Vagina (tissue), 2 donors: ENCODE results near the gene DBT.

ENCODE experiments used
- POLR2A ChIP-seq, 2 donors: fragments of 450-650 bp; IDR thresholded peaks; one replicate each; pipeline ENCODE4 v1.6.1; 2017; ENCODE audit warnings: antibody characterized with exemption in 2 of 2, mild to moderate bottlenecking in 2 of 2, moderate library complexity in 2 of 2
- POLR2AphosphoS5 ChIP-seq, 2 donors: sonication (generic); formaldehyde crosslinking; IDR thresholded peaks; one replicate each; pipeline ENCODE4 v1.9.0; 2017; ENCODE audit warnings: antibody characterized with exemption in 2 of 2, mild to moderate bottlenecking in 2 of 2, low read depth in 1 of 2; ENCODE audit not compliant: insufficient read depth in 1 of 2
- TF ChIP-seq, protein P1 (sequence below), 3 experiments: fragments of 450-650 bp in 2 of 3; fragments of 200-600 bp in 1 of 3; sonication (generic) in 1 of 3; IDR thresholded peaks; one replicate each; pipeline ENCODE4 v1.5.1; 2017 to 2019; ENCODE audit warnings: antibody characterized with exemption in 3 of 3, mild to moderate bottlenecking in 2 of 3, moderate library complexity in 2 of 3

DNA sequence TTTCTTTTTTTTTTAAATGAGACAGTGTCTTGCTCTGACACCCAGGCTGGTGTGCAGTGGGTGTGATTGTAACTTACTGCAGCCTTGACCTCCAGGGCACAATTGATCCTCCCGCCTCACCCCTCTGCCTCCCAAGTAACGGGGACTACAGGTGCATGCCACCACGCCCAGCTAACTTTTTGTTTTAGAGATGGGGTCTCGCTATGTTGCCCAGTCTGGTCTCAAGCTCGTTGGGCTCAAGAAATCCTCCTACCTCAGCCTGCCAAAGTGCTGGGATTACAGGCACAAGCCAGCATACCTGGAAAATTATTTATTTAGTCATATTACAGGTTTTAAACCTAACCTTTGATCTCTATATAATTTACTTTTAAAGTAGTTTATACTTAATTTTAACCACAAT, 84.9 kb downstream of the DBT start:
- TF ChIP-seq, protein P1, sequence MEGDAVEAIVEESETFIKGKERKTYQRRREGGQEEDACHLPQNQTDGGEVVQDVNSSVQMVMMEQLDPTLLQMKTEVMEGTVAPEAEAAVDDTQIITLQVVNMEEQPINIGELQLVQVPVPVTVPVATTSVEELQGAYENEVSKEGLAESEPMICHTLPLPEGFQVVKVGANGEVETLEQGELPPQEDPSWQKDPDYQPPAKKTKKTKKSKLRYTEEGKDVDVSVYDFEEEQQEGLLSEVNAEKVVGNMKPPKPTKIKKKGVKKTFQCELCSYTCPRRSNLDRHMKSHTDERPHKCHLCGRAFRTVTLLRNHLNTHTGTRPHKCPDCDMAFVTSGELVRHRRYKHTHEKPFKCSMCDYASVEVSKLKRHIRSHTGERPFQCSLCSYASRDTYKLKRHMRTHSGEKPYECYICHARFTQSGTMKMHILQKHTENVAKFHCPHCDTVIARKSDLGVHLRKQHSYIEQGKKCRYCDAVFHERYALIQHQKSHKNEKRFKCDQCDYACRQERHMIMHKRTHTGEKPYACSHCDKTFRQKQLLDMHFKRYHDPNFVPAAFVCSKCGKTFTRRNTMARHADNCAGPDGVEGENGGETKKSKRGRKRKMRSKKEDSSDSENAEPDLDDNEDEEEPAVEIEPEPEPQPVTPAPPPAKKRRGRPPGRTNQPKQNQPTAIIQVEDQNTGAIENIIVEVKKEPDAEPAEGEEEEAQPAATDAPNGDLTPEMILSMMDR (IDR thresholded peaks at IDR 0.05): no peak
- TF ChIP-seq POLR2AphosphoS5 (IDR thresholded peaks at IDR 0.05; ENCODE audit: insufficient read depth in 1 of 2, low read depth in 1 of 2): no peak
- TF ChIP-seq POLR2A (IDR thresholded peaks at IDR 0.05): no peak
